Cardiac fibroblast (primary cell): Measurements from ENCODE around the gene KRT35.
A peak's percentile ranks its signal among the peaks of the same experiment; 100 is the strongest.

Source experiments
- DNase-seq, 2 donors: peaks; one replicate each; pipeline versions ENCODE4 v3.0.0 to v3.0.0-alpha.2; 2010; ENCODE audit warnings: low read depth in 2 of 2
- H3K4me3 ChIP-seq, 2 donors: replicated peaks in 1 of 2; 1 replicate in 1 of 2; 2 replicates in 1 of 2; pipeline ENCODE4 v1.5.1; 2011; ENCODE audit warnings: low read depth in 2 of 2, low read length in 2 of 2, mild to moderate bottlenecking in 2 of 2, moderate library complexity in 1 of 2
- CTCF ChIP-seq: IDR thresholded peaks from one replicate; pipeline ENCODE4 v1.5.1; 2011; ENCODE audit warnings: low read depth, mild to moderate bottlenecking, low read length, inconsistent platforms

Gene KRT35

GRCh38 chr17:41523787-41524186 is 42.8 kb upstream of the KRT35 start:
- no peak for DNase-seq
- no peak overlapping the region for H3K4me3 ChIP-seq
- TF ChIP-seq CTCF: no peak

GRCh38 chr17:41523225-41523593 is 42.3 kb upstream of the KRT35 start:
- DNase-seq: no peak
- no peak for TF ChIP-seq CTCF
- no peak overlapping the region for H3K4me3 ChIP-seq

GRCh38 chr17:41522301-41523224 is 41.6 kb upstream of the KRT35 start:
- H3K4me3 ChIP-seq: no peak overlapping the region
- TF ChIP-seq CTCF: no peak
- no peak for DNase-seq

DNA sequence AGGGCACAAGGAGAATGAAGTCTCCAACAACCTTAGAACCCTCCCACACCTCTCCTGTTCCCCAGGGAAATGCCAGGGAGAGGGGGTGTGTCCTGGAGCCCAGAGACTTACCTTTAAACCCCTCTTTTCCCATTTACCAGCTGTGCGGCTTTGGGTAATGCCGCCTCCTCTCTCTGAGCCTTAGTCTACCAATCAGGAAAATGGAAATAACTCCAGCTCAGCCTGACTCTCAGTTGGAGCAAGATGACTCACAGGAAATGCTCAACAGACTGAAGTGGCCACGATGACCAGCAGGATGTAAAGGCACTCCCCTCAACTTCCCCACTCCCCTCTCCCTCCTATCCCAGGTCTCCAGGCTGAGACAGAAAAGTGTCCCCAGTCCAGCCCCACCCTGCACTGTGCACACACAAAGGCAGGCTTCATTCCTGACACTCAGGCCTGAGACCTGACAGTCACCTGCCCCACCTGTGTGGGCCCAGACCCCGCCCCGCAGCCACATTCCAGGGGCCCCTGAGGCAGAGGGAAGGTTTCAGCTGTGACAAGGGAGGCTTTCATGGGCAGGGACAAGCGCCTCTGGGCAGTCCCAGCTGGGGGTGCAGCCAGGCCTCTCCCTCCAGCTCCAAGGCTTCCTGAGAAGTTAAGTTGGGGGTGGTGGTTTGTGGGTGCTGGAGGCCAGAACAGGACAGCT is 40.8 kb upstream of the KRT35 start:
- peak; percentile 68 to 90 for DNase-seq
- peak; percentile 17 for TF ChIP-seq CTCF

GRCh38 chr17:41520821-41521521 is 40.0 kb upstream of the KRT35 start:
- DNase-seq: no peak
- no peak for TF ChIP-seq CTCF
- H3K4me3 ChIP-seq: no peak overlapping the region

More for the DNA sequence above, 40.8 kb upstream of the KRT35 start:
- no peak overlapping the region for H3K4me3 ChIP-seq

GRCh38 chr17:41519501-41520224 is 38.7 kb upstream of the KRT35 start:
- no peak overlapping the region for H3K4me3 ChIP-seq
- no peak for DNase-seq
- TF ChIP-seq CTCF: no peak
